Lower lobe of right lung (tissue), 2 donors: Measurements from ENCODE around the gene HYDIN. TPM values are rescaled to one million over a fixed set of nuclear protein-coding genes. Genes with fewer than 3 reads are reported as not detected.

Experiments used
- ATAC-seq, 2 donors: fragments of 200-7000 bp; cut with Tn5 transposase; one replicate each; pipeline ENCODE4 v1.9.1; 2020 to 2022; ENCODE audit warnings: mild to moderate bottlenecking in 2 of 2, moderate library complexity in 2 of 2
- DNase-seq: peaks from one replicate; pipeline ENCODE4 v3.0.0-alpha.2; 2020
- H3K27ac ChIP-seq: fragments of 200-600 bp; one replicate; pipeline ENCODE4 v1.8.0; 2022
- H3K27me3 ChIP-seq: fragments of 200-600 bp; one replicate; pipeline ENCODE4 v1.8.0; 2022; ENCODE audit warnings: low read depth
- H3K36me3 ChIP-seq: fragments of 200-600 bp; one replicate; pipeline ENCODE4 v1.8.0; 2022; ENCODE audit warnings: mild to moderate bottlenecking
- H3K4me1 ChIP-seq: fragments of 200-600 bp; one replicate; pipeline ENCODE4 v1.8.0; 2022
- H3K4me3 ChIP-seq: fragments of 200-600 bp; one replicate; pipeline ENCODE4 v1.8.0; 2022; ENCODE audit warnings: mild to moderate bottlenecking
- H3K9me3 ChIP-seq: fragments of 200-600 bp; one replicate; pipeline ENCODE4 v1.8.0; 2022
- intact Hi-C: fragments of 100-400 bp; cut with DNase I; formaldehyde crosslinking; loops from one replicate; pipeline ENCODE4 v1.11.0; 2022
- total RNA-seq: library from RNA; stranded (reverse); fragmentation: NEBNext Ultra II Directional; extraction: Animal tissue kit (Norgen Biotek cat#: 25700); gene quantifications from one replicate; pipeline ENCODE4 v1.2.1, GENCODE V29; 2021
- TF ChIP-seq, protein P1 (sequence below): fragments of 200-600 bp; IDR thresholded peaks from one replicate; pipeline ENCODE4 v1.8.0; 2022; ENCODE audit warnings: antibody characterized with exemption, mild to moderate bottlenecking
- donor health status: DM: no; HTN: yes; CAD: no; lungs with severe emphysema.

Gene HYDIN
- total RNA-seq, 1 donor from 2014 or later = 19.5 TPM

DNA sequence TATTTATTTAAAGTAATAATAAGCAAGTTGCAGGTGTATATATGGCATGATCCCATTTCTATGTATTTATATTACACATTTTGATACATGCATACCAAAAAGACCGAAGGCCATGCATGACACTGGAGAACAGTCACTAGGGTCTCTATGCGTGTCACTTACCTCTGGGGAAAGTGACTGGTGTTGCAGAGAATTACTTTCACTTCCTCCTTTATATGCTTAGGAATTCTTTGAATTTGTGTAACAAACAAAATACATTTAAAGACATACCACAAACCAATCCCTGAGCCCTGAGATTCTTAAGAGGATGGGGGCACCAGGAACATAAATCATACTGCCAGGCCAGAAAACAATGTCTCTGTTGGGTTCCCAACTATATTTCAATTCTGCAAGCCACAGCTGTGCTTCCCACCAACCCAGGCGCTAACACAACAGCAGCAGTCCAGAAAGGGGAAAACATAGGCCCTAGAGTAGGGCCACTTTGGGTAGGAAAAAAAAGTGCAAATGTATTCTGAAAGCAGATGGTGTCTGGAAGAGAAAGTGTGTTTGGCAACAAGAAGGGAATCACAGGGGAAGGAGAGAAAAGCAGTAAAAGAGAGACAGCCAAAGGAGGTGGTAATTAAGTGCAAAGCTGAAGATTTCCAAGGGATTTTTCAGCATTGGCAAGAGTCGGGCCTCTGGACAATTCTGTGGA, 24.5 kb upstream of the HYDIN start:
- Histone ChIP-seq H3K4me3 (no peak overlapping the region), H3K27ac (no peak overlapping the region), H3K9me3 (no peaks in the 10 kb centered on the region), H3K36me3 (no peaks in the 10 kb centered on the region), H3K4me1 (peaks cover 8% of the 10 kb centered on the region), H3K27me3 (no peaks in the 10 kb centered on the region)
- TF ChIP-seq, protein P1, sequence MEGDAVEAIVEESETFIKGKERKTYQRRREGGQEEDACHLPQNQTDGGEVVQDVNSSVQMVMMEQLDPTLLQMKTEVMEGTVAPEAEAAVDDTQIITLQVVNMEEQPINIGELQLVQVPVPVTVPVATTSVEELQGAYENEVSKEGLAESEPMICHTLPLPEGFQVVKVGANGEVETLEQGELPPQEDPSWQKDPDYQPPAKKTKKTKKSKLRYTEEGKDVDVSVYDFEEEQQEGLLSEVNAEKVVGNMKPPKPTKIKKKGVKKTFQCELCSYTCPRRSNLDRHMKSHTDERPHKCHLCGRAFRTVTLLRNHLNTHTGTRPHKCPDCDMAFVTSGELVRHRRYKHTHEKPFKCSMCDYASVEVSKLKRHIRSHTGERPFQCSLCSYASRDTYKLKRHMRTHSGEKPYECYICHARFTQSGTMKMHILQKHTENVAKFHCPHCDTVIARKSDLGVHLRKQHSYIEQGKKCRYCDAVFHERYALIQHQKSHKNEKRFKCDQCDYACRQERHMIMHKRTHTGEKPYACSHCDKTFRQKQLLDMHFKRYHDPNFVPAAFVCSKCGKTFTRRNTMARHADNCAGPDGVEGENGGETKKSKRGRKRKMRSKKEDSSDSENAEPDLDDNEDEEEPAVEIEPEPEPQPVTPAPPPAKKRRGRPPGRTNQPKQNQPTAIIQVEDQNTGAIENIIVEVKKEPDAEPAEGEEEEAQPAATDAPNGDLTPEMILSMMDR = no peak
- DNase-seq (no peak), ATAC-seq (no peak)
- intact Hi-C loops = no loop called here

DNA sequence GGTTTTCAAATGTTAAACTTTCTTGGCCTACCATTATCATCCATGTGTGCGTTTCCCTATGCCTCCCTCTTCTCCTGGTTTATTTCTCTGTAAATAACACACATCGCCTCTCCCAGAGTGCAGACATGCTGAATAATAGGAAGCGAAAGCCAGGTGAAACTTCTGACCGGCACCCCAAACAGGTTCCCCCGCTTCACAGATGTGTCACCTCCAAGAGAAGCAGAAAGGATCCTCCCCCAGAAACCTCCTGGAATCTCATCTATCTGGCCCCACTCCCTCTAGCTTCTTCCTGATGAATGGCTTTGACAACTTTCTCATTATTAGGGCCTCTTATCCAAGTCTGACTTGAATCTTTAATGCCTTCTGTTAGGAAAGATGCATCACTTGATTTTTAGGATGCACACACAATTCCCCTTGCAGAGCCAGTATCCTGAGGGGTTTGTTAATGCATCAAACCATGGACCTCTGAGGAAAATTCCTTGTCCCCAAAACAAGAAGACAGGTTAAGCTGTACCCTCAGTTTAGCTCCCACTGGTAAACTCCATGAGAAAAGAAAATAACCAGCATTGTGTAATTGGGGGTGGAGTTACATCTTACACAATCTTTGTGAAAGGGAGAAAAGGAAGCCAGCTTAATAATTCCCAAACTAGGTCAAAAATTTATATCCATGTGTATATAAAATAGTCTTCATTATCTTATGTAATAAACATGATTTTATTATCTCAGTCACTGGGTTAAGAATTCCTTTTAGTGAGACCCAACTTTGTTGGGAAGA, 20.1 kb upstream of the HYDIN start:
- Histone ChIP-seq H3K27ac (no peak overlapping the region), H3K36me3 (no peaks in the 10 kb centered on the region), H3K4me1 (peaks cover 7% of the 10 kb centered on the region), H3K9me3 (no peaks in the 10 kb centered on the region), H3K4me3 (no peak overlapping the region), H3K27me3 (no peaks in the 10 kb centered on the region)
- DNase-seq = no peak
- TF ChIP-seq, protein P1 = no peak
- intact Hi-C loops = no loop called here
- ATAC-seq = no peak

DNA sequence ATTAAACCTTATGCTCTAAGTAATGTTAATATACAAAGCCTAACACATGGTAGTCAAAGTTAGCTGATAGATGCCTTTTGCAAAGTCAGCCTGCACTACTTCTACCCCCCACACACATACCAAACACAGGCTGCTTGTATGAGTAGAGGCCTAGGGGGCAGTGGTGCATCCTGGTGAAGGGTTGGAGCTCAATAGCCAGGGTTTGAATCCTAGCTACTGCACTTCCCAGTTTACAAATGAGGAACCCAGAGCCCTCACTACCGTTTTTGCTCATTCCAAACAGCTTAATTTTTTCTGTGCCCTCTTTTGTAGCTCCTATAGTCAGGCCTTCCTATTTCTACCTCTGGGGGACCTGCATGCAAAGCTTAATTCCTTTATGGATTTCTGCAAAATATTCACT, 18.9 kb upstream of the HYDIN start:
- intact Hi-C loops = no loop called here
- ATAC-seq = no peak

DNA sequence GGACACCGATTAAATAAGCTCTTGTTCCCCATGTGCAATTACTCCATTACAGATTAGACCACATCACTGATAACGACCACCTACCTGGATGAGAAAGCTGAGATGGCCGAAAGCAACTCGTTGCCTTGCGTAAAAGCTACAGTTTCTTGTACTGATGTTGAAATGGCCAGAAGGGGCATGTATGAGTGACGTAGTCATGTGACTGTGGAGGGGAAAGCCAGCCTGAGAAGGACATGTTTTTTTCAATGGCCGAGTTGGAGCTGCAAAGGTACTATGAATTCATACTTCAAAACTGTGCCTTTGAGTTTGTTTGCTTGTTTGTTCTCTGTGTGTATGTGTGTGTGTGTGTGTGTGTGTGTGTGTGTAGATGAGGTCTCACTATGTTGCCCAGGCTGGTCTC, 17.0 kb upstream of the HYDIN start:
- Histone ChIP-seq H3K4me1 (no peaks in the 10 kb centered on the region), H3K4me3 (no peak overlapping the region), H3K27ac (no peak overlapping the region), H3K27me3 (no peaks in the 10 kb centered on the region), H3K36me3 (no peaks in the 10 kb centered on the region), H3K9me3 (no peaks in the 10 kb centered on the region)
- ATAC-seq = no peak
- TF ChIP-seq, protein P1 = no peak
- DNase-seq = no peak
- intact Hi-C loops = no loop called here

More for the DNA sequence above, 18.9 kb upstream of the HYDIN start:
- Histone ChIP-seq H3K9me3 (no peaks in the 10 kb centered on the region), H3K27ac (no peak overlapping the region), H3K4me3 (no peak overlapping the region), H3K4me1 (no peaks in the 10 kb centered on the region), H3K27me3 (no peaks in the 10 kb centered on the region), H3K36me3 (no peaks in the 10 kb centered on the region)
- TF ChIP-seq, protein P1 = no peak
- no peak for DNase-seq

DNA sequence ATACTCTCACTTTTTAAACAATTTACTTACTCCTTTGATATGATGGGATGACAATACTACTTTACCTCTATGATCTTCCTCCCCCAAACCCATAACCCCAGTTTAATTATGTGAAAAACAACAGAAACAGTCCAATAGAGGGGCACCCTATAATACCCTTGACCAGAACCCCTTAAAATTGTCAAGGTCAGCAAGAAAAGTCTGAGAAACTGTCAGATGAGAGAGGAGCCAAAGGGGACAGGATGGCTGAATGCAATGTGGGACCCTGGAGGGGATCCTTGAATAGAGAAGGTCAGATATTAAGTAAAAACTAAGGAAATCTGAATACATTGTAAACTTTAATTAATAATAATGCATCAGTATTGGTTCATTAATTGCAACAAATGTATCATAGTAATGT, 15.8 kb upstream of the HYDIN start:
- H3K4me3 ChIP-seq = no peak overlapping the region
- H3K27ac ChIP-seq = no peak overlapping the region
- no peaks in the 10 kb centered on the region for H3K4me1 ChIP-seq
- TF ChIP-seq, protein P1 = no peak
- no peaks in the 10 kb centered on the region for H3K36me3 ChIP-seq
- no peaks in the 10 kb centered on the region for H3K27me3 ChIP-seq
- intact Hi-C loops = no loop called here
- no peak for ATAC-seq
- DNase-seq = no peak
- H3K9me3 ChIP-seq = no peaks in the 10 kb centered on the region
